HG03196 (cell line): ENCODE measurements around the gene GABBR2.
"Not testable (repeated sequence)": the region's sequence is repeated elsewhere in the genome, so short reads cannot be mapped to it uniquely, and the experiment has no call there.

Experiments
- ATAC-seq: cut with Tn5 transposase; IDR thresholded peaks from one replicate; pipeline ENCODE4 v1.9.1; 2021; ENCODE audit not compliant: unreplicated experiment

The GABBR2 gene

DNA sequence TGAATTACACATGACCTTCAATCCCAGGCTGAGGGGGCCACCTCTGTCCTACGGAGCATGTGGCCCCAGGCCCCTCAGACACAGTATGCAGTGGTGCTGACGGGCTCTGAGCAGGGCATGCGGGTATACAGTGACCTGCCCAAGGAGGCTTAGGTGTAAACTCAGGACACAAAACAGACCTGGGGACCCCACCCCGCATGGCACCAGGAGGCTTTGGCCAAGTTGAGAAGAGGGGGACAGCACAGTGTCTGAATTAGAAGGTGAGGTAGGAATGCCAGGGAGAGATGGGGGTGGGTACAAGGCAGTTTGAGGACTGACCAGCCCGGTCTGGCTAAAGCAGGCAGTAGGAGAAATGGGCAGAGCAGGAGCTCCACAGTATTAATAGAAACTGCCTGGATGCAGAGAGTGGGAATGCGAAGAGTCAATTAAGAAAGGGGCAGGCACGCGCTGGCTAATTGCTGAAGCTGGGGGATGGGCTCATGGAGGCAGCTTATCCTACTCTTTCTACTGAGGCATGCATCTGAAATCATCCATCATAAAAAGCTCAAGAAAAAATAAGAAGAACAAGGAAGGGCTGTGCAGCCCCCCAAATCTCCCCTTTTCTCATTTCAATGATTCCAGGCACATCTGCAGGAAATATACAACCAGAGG is 109.0 kb downstream of the GABBR2 start:
- no peak for ATAC-seq

DNA sequence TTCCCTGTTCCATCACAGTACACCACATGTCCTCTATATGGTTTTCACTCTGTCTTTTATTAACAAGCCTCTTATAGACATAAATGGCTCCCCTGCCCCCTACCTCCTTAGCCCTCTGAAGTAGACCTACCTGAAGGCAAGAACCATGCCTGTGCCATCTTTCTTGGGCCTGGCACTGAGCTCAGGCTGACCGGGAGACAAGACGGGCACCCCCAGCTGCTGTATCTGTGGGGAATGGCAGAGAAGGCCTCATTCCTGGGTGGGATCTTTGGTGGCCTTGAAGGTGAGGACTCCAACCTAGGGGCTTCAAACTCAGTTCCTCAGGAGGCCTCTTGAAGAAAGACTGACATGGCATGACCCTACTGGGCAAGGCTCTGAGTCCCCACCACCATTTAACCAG is 109.9 kb downstream of the GABBR2 start:
- ATAC-seq, result no peak

DNA sequence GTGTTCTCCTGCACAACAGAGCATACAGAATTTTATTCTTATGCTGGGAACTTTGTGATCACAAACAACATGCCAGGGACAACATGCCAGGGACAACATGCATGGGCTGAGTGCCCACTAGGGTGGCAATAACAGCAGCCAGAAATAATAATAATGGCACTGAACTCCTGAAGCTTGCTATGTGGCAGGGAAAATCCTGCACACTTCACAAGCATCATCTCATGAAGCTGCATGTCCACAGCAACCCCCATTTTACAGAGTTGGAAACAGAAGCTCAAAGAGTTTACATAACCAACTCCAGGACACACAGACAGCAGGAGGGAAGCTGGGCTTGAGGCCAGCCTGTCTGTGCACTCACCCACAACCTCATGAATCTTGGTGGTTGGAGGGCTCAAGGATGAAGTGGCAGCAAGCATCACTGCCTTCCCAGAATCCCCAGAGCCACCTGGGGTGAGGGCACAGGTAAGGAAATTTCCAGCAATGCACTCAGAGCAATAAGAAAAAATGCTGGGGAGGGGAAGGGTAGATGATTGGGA is 111.4 kb downstream of the GABBR2 start:
- no peak for ATAC-seq

DNA sequence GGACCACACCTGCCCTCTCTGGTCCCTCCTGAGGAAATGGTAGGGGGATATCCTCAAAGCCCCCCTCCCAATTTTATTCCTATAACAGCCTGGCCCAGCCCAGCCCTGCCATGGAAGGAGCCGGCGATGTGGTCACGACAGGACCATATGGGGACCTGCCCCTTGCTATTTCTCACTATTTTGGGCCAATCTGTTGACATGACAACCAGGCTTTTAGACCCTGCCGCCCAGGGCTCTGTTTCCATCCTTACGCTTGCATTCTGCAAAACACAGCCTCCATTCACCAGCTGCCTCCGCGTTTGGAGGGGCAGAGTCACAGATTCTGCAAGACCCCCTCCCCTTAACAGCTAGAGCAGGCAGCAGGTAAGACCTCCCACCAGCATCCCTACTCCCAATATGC is 112.2 kb downstream of the GABBR2 start:
- ATAC-seq, result no peak

DNA sequence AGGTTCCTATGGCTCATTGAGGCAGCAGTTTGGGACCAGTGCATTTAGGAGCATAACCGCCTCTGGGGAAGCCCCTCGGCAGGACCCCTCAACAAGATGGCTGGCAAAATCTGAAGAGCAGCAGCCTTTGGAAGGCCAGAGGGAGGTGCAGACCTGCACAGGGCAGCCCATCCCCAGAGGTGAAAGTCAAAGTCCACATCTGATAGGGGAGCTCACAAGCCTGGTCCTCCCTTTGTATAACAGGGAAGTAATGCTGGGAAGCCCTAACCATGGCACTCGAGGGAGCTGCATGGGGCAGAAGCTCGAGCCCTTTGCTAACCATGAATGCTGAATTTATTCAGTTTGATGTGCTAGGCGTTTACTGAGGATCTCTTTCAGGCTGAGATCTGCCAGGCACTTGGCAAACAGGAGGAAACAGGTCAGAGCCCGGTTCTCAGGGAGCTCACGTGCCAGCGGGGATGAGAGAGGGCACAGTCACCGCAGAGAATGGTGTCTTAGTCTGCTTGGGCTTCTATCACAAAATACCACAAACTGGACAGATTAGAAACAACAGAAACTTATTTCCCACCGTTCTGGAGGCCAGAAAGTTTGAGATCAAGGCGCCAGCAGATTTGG is 114.1 kb downstream of the GABBR2 start:
- ATAC-seq, result no peak

DNA sequence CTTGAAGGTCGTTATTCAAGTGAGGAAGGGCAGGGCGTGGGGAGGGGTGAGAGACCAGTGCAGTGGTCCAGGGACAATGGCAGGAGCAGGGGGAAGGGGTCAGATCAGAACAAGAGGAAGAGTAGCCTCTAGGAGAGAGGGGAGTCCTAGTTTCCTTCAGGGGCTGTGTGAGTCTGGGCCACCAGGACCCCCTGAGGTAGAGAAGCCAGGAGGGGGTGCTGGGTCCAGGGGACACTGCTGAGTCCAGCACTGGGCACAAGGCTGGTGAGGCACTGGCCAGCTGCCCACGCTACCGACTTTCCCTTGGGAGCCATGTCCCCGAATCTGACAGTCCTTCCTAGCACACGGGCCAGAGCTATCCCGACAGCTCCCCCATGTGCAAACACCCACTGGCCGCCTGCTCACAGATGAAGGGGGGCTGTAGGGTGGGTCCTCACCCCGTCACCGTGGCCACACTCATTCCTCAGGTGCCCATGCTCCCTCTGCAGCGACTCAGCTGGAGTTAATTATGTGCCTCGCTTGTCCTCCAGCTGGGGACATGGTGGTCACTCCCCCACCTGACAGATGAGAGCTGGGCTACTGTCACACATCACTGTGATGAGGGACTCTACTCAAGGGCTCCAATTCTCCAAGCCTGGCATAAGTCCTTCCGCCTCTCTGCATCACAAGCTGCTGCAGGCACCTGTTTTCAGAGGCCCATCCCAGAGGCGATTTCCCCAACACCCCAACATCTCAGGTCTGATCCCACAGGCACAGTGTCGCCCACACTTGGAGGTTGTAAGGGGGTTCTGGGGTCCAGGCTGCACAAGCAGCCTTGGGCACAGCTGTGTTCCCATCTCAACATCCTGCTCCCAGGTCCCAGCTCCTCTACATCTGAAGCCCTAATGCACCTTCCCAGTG is 115.1 kb downstream of the GABBR2 start:
- no peak for ATAC-seq

DNA sequence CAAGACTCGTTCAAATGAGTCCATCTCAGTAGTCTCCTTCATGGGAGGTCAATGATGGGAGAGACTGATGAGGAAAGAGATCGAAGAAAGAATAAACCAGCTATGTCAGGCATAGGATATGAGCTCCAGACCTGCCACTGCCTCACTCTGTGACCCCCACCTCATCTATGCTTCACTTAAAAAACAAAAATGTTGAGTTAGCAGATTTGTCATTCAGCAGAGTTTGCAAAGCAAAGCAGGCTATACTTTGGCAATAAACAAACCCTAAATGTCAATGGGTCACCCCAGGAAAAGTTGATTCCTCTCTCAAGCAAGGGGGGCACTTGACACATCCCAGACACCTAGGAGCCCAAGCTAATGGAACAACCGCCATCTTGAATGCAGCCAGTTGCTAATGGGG is 117.0 kb downstream of the GABBR2 start:
- ATAC-seq, result no peak

DNA sequence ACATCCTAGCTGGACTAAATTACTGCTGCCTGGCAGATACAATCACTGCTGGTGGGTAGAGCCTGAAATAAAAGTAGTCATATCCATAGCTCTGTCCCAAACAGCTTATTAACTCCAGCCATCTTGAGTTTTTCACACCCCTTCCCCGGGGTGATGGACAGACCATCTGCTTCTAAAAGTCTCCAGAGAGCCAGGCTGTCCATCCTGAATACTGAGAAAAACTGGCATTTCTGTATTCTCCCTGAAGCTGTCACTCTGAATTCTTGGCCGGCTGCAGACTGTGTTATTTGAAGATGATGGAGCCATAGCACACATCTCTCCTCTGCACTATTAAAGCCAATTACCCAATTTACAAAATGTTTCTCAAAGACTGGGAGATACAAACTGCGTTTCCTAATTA is 118.6 kb downstream of the GABBR2 start:
- no peak for ATAC-seq

DNA sequence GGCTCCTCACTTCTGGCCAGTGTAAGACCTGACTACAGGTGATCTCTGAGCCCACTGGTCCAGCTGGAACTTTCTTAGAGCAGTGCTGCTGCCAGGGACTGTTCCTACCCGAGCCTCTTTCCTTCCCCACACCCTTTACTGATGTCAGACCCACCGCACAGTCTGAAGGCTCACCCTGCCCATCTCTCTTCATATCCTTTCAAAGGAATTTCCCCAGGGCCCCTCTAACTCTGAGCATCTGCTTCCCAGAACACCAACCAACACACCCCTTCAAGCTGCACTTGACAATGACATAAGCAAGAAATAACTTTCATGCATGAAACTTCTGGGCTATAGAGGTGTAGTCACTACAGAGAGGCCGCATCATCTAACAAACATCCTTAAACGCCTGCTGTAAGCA is 119.6 kb downstream of the GABBR2 start:
- no peak for ATAC-seq

DNA sequence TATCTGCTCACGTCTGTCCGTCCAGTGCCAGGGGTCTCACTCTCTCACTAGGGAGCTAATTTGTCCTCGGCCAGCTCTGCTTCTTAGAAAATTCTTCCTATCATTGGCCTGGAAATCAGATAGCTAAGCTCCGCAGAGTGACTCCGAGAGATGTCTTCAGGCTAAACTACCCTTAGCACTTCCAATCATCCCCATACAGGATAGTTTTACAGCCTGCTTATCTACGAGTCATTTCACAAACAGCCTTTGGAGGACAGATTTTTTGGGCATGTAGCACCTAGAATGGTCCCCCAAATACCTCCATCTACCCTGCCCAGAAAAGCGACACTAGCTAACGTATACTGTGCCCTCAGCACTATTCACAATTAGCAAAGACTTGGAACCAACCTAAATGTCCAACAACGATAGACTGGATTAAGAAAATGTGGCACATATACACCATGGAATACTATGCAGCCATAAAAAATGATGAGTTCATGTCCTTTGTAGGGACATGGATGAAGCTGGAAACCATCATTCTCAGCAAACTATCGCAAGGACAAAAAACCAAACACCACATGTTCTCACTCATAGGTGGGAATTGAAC is 123.8 kb downstream of the GABBR2 start:
- not testable (repeated sequence) for ATAC-seq

DNA sequence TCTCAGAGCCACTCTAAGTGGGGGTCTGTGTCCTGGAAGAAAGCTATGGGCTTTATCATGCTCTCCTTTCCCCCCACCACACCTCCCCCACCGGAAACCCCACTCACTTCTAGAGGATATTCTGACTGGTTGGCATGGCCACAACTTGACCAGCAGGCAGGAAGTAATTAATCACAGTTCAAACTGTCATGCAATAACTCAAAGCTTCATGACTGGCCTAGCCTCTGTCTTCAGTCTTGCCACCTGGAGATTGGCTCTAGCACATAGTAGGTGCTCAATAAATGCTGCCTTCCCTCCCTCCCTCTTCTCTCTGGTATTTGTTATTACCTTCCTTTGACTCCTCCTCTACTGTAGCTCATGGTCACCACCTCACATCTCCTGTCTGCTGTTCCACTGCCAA is 124.7 kb downstream of the GABBR2 start:
- ATAC-seq, result no peak

DNA sequence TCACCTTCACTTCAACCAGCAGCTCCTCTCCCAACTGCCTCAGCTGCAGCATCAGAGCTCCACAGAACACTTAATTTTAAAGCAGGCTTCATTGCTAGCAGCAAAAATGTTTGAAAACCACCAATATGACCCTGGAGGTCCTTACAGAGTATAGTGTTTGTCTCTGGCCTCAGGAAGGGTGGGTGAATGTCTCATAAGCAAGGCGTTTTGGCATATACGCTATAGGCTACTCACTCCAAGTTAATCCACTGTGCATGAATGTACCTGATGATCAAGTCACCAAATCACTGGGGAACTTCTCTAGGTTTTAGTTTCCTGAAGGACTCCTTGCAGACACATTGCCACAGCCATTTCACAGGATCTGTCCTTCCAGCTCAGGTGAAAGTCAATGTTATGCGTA is 125.3 kb downstream of the GABBR2 start:
- ATAC-seq, result no peak

DNA sequence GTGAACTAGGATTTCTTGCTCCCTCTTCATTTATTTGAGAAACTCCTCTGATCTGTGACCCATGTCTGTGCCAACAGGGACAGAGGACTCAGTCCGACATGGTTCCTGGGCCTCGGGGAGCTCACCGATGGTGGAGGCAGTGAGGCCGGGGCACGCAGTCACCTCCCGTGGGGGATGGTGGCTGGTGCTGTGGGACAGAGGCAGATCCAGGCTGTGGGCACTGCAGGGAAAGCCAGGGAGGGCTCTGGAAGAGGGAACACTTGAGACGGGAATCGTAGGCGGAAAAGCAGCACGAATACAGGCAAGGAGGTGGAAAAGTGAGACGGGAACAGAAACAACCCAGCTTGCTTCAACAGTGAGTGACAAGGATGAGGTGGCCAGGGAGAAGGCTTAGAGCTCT is 127.8 kb downstream of the GABBR2 start:
- no peak for ATAC-seq

DNA sequence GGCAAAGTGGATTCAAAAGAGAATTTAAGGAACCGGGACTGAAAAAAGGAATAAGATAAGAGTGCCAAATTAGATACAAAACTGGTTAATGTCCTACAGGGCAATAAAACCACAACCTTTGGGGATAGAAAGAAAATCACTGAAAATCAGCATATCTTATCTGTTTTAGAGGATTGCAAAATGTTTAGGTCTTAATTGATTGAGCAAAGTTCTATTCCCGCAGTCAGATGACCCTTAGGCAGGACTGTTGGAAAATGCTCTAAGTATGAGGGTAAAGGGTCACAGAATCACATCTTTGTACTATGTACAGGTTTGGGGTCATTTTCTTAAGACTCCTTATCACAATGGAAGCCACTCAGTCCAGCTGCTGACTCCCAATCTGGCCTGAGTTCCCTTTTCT is 129.0 kb downstream of the GABBR2 start:
- ATAC-seq, result no peak

DNA sequence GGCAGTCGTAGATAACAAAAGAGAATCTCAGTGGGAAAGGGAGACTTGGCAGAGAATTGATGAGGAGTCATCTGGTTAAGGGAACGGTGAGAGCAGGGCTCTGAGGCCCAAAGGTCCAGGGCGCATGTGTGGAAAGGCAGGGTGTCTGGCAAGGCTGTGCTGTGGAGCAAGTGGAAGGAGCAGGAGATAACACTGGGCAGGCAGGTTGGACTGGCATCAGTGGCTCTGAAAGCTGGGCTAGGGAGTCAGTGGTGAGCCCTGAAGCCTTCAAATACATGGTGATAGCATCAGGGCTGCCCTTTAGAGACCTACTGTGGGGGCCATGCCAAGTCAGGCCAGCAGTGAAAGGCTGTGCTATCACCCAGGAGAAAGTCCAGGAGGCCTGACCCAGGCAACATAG is 131.3 kb downstream of the GABBR2 start:
- no peak for ATAC-seq

DNA sequence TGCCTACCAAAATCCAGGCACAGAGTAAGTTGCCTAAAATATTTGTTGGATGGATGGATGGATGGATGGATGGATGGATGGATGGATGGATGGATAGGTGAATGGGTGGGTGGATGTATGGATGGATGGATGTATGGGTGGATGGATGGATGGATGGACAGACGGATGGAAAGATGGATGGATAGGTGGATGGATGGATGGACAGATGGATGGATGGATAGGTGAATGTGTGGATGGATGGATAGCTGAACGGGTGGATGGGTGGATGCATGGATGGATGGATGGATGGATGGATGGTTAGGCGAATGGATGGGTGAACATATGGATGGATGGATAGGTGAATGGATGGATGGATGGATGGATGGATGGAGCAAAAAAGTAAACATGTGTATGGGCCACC is 131.9 kb downstream of the GABBR2 start:
- ATAC-seq, result no peak

DNA sequence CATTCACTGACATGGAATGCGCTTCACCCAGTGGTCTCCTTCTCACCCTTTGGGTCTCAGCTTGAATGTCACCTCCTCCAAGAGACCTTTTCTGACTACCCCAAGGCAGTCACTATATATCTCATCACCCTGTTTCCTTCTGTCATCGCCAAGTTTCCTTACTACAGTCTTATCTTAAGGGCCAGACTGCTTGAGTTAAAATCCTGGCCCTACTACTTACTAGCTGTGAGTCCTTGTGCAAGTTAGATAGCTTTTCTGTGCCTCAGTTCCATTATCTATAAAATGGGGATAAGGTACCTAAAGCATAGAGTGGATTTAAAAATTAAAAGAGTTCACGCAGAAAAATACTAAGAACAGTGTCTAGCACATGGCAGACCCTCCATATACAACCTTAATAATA is 132.4 kb downstream of the GABBR2 start:
- no peak for ATAC-seq

DNA sequence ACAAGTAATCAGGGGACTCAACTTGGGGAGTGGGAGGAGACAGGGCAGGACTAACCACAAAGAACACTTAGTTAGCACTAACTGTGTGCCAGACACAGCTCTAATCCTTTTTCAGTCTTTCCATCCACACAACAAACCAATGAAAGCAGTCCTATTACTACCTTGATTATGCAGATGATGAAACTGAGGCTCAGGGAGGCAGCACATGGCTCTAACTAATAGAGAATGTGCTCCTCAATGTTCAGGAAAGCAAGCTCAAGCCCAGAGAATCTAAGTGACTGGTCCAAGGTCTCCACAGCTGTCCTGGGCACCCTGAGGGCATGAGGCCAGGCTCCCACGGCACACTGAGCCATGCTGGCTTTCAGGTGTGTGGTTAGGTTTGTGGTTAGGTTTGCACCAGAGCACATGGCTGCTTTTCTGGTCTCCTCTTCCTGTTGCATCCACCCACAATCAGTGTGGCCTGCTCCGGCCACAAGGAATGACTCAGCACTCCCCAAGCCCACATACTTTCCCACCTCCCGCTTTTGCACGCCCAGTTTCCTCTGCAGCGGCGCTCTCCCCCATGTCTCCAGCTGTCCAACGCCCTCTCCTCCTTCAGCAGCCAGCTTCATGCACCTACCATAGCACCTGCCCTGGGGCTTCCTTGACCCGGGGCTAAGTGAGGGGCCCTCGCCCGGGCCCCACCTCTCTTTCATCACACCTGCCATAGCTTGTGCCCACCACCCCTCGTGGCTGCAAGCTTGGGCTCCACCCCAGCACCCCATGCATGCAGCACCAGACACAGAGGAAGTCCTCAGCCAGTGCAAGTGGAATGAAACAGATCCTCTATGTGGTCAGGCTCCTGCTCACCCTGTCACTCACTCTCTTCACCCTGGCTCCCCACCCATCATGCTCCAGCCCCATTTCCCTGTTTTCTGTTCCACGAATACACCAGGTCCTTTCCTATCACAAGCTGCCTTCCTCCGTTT is 133.1 kb downstream of the GABBR2 start:
- peak; percentile 83 for ATAC-seq

DNA sequence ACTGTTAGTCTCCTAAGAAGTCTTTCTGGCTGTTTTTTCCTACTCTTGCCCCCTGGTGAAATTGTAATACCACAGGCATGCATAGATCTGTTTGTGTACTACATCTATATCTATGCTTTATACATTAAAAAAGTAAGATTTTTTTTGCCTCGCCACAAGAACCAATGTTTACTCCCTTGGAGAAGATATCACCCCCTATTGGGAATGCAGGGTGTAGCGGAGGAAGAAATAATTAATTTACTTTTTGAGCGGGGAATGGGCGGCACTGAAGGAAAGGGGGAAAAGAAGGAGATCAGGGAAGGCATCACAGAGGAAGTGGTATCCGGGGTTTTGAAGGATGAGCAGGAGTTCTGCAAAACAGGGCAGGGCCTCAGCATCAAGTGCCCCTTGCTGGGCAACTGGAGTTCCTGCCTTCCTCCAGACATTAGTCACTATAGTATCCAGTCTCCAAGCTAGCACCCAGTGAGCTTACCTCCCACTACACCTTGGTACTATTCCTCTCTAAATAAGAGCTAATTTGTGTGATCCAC is 134.9 kb downstream of the GABBR2 start:
- ATAC-seq, result no peak

DNA sequence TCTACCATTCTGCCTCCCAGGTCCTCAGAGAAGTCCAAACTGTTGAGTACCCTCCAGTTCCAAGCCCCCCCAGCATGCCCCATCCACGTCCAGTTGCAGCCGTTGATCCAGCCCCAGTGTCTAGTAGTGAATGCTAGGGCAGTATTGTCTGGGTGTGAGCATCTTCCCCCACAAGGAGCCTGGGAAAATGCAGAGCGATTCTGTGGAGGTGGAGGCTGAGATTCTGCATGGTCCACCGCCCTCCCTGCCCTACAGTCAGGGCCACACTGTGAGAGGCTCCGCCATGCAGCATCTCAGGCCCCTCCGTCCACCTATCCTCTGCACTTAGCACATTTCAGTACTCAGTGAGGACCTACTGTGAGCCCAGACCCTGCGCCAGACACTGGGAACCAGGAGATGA is 135.9 kb downstream of the GABBR2 start:
- ATAC-seq, result no peak
